GM12891 (cell line): Measurements from ENCODE around the gene GUCY2D.

Experiments used
- POLR2A ChIP-seq: IDR thresholded peaks from 2 replicates; pipeline ENCODE4 v1.6.1; 2011; ENCODE audit warnings: low read depth, low read length, control low read depth
- POLR2AphosphoS5 ChIP-seq: IDR thresholded peaks from 2 replicates; pipeline ENCODE4 v1.6.1; 2011; ENCODE audit warnings: low read depth, low read length, control low read depth
- POU2F2 ChIP-seq: IDR thresholded peaks from 2 replicates; pipeline ENCODE4 v1.6.1; 2011; ENCODE audit warnings: low read depth, mild to moderate bottlenecking, control low read depth, low read length, moderate library complexity
- TAF1 ChIP-seq: IDR thresholded peaks from 2 replicates; pipeline ENCODE4 v1.6.1; 2011; ENCODE audit warnings: low read depth, low read length, control low read depth

GRCh38 chr17:8006836-8007680, 4.6 kb downstream of the GUCY2D start:
- TF ChIP-seq TAF1, result no peak
- no peak for TF ChIP-seq POLR2AphosphoS5
- TF ChIP-seq POU2F2, result no peak
- no peak for TF ChIP-seq POLR2A
